Ascending aorta (tissue), 2 donors: ENCODE data around the gene LRRC36. TPM values are rescaled to one million over a fixed set of nuclear protein-coding genes. Genes with fewer than 3 reads are reported as not detected.
"Not testable (repeated sequence)": the region's sequence is repeated elsewhere in the genome, so short reads cannot be mapped to it uniquely, and the experiment has no call there.

Experiments used
- DNase-seq, 2 donors: peaks; one replicate each; pipeline ENCODE4 v3.0.0-alpha.2; 2019; ENCODE audit warnings: low spot score in 2 of 2
- H3K27ac ChIP-seq, 2 donors: fragments of 200-600 bp; sonication (generic); one replicate each; pipeline ENCODE4 v1.5.1; 2016 to 2017; ENCODE audit warnings: mild to moderate bottlenecking in 1 of 2
- H3K27me3 ChIP-seq: fragments of 200-600 bp; sonication (generic); one replicate; pipeline ENCODE4 v1.5.1; 2017
- H3K36me3 ChIP-seq, 2 donors: fragments of 200-600 bp; sonication (generic); one replicate each; pipeline ENCODE4 v1.5.1; 2016
- H3K4me1 ChIP-seq, 2 donors: fragments of 200-600 bp; sonication (generic); one replicate each; pipeline ENCODE4 v1.5.1; 2016 to 2017; ENCODE audit warnings: mild to moderate bottlenecking in 1 of 2
- H3K4me3 ChIP-seq, 2 donors: fragments of 200-600 bp; sonication (generic); one replicate each; pipeline ENCODE4 v1.5.1; 2016 to 2017; ENCODE audit warnings: mild to moderate bottlenecking in 1 of 2
- H3K9me3 ChIP-seq, 2 donors: fragments of 200-600 bp; sonication (generic); one replicate each; pipeline ENCODE4 v1.5.1; 2016
- CTCF ChIP-seq, 3 experiments: fragments of 200-600 bp in 2 of 3; fragments of 450-650 bp in 1 of 3; sonication (generic) in 2 of 3; IDR thresholded peaks; one replicate each; pipeline ENCODE4 v1.5.1; 2016 to 2019; ENCODE audit warnings: antibody characterized with exemption in 3 of 3, mild to moderate bottlenecking in 1 of 3, moderate library complexity in 1 of 3
- intact Hi-C: fragments of 100-400 bp; cut with DNase I; formaldehyde crosslinking; loops from one replicate; pipeline ENCODE4 v1.15.1; 2023
- total RNA-seq: library from RNA; depleted of rRNA; stranded (reverse); fragments of >200 nt; gene quantifications from one replicate; pipeline ENCODE4 v1.1.0, GENCODE V29; 2016

Gene LRRC36
- total RNA-seq, 1 donor from 2014 or later, result not detected

GRCh38 chr16:67364600-67365235, 38.1 kb downstream of the LRRC36 start:
- H3K9me3 ChIP-seq, result no peaks in the 10 kb centered on the region
- H3K36me3 ChIP-seq, result no peaks in the 10 kb centered on the region
- no peak for TF ChIP-seq CTCF (IDR thresholded peaks at IDR 0.05)
- intact Hi-C loops, result no loop called here
- no peaks in the 10 kb centered on the region for H3K4me1 ChIP-seq
- H3K4me3 ChIP-seq, result no peak overlapping the region
- DNase-seq, result no peak
- H3K27ac ChIP-seq, result no peak overlapping the region
- H3K27me3 ChIP-seq, result no peaks in the 10 kb centered on the region

GRCh38 chr16:67370661-67371060, 44.0 kb downstream of the LRRC36 start:
- no peak overlapping the region for H3K27ac ChIP-seq
- H3K9me3 ChIP-seq, result no peaks in the 10 kb centered on the region
- no peak for DNase-seq
- H3K36me3 ChIP-seq, result no peaks in the 10 kb centered on the region
- TF ChIP-seq CTCF (IDR thresholded peaks at IDR 0.05), result no peak
- no peaks in the 10 kb centered on the region for H3K4me1 ChIP-seq
- intact Hi-C loops, result loop anchor here (10.0 kb wide), 1 partner anchor 94 kb away; no protein-coding TSS in a partner anchor
- H3K27me3 ChIP-seq, result no peaks in the 10 kb centered on the region
- no peak overlapping the region for H3K4me3 ChIP-seq

DNA sequence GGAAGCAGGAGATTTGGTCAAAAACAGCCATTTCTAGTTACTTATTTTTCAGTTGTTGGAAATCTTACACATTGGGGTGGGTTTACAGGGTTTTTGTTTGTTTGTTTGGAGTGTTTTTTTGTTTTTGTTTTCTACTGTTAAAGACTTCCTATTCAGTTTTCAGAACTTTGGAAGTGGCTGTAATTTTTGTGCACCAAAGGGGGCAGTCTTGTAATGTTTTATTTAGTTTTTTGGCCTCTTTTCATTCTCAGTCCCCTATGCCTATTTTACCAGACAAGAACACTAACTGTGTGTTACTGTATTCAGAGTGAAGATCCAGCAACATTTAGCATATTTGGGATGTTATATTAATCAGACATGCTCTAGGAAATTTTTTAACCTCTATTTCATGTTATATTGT, 46.0 kb downstream of the LRRC36 start:
- Histone ChIP-seq H3K4me3 (no peak overlapping the region), H3K9me3 (no peaks in the 10 kb centered on the region), H3K27me3 (no peaks in the 10 kb centered on the region), H3K27ac (no peak overlapping the region), H3K36me3 (no peaks in the 10 kb centered on the region), H3K4me1 (no peaks in the 10 kb centered on the region)
- DNase-seq, result no peak
- peak in 2 of 3 experiments; percentile 13 to 52 for TF ChIP-seq CTCF (IDR thresholded peaks at IDR 0.05)
- intact Hi-C loops, result loop anchor here (10.0 kb wide), 1 partner anchor 92 kb away; no protein-coding TSS in a partner anchor

GRCh38 chr16:67376012-67376411, 49.4 kb downstream of the LRRC36 start:
- DNase-seq, H3K9me3 ChIP-seq, H3K36me3 ChIP-seq, H3K4me3 ChIP-seq, H3K27ac ChIP-seq, H3K27me3 ChIP-seq, H3K4me1 ChIP-seq: not testable (repeated sequence)
- intact Hi-C loops, result loop anchor here (10.0 kb wide), 1 partner anchor 89 kb away; no protein-coding TSS in a partner anchor

- intact Hi-C loops, result loop anchor here (10.0 kb wide), 1 partner anchor 86 kb away; no protein-coding TSS in a partner anchor
- DNase-seq, result no peak
- no peak for TF ChIP-seq CTCF (IDR thresholded peaks at IDR 0.05)
Measured at GRCh38 chr16:67378642-67379041, 52.0 kb downstream of the LRRC36 start.

GRCh38 chr16:67383284-67383683, 56.7 kb downstream of the LRRC36 start:
- intact Hi-C loops, result no loop called here
- Histone ChIP-seq H3K4me1 (no peaks in the 10 kb centered on the region), H3K4me3 (no peak overlapping the region), H3K27ac (no peak overlapping the region), H3K27me3 (no peaks in the 10 kb centered on the region), H3K36me3 (no peaks in the 10 kb centered on the region), H3K9me3 (no peaks in the 10 kb centered on the region)
- DNase-seq, result no peak
- no peak for TF ChIP-seq CTCF (IDR thresholded peaks at IDR 0.05)

More at GRCh38 chr16:67378642-67379041, 52.0 kb downstream of the LRRC36 start:
- Histone ChIP-seq H3K27me3 (no peaks in the 10 kb centered on the region), H3K9me3 (no peaks in the 10 kb centered on the region), H3K4me3 (no peak overlapping the region), H3K4me1 (no peaks in the 10 kb centered on the region), H3K36me3 (no peaks in the 10 kb centered on the region), H3K27ac (no peak overlapping the region)
